Parathyroid adenoma (tissue), 2 donors: Measurements from ENCODE around the gene ADAMTS20.

Source experiments
- H2AFZ ChIP-seq: fragments of 300-600 bp; sonication (generic); one replicate; pipeline ENCODE4 v1.7.0; 2017; ENCODE audit warnings: antibody characterized with exemption, mild to moderate bottlenecking
- H3K27ac ChIP-seq: fragments of 300-600 bp; sonication (generic); one replicate; pipeline ENCODE4 v1.7.0; 2017
- H3K27me3 ChIP-seq: fragments of 300-600 bp; sonication (generic); one replicate; pipeline ENCODE4 v1.7.0; 2017; ENCODE audit warnings: low read length; ENCODE audit not compliant: control insufficient read depth, insufficient read depth
- H3K36me3 ChIP-seq: fragments of 300-600 bp; sonication (generic); one replicate; pipeline ENCODE4 v1.7.0; 2017; ENCODE audit warnings: low read length; ENCODE audit not compliant: control insufficient read depth, insufficient read depth
- H3K4me1 ChIP-seq: fragments of 300-600 bp; sonication (generic); one replicate; pipeline ENCODE4 v1.7.0; 2017; ENCODE audit warnings: control low read depth
- H3K4me2 ChIP-seq: fragments of 300-600 bp; sonication (generic); one replicate; pipeline ENCODE4 v1.7.0; 2017; ENCODE audit warnings: low read length
- H3K4me3 ChIP-seq: fragments of 300-600 bp; sonication (generic); one replicate; pipeline ENCODE4 v1.7.0; 2017; ENCODE audit warnings: low read depth, low read length
- H3K79me2 ChIP-seq: fragments of 300-600 bp; sonication (generic); one replicate; pipeline ENCODE4 v1.7.0; 2017; ENCODE audit warnings: control low read depth
- H3K9ac ChIP-seq: fragments of 300-600 bp; sonication (generic); one replicate; pipeline ENCODE4 v1.7.0; 2017; ENCODE audit warnings: mild to moderate bottlenecking
- H3K9me3 ChIP-seq: fragments of 300-600 bp; sonication (generic); one replicate; pipeline ENCODE4 v1.7.0; 2017; ENCODE audit warnings: low read length; ENCODE audit not compliant: control insufficient read depth
- TF ChIP-seq, protein P1 (sequence below): fragments of 300-600 bp; sonication (generic); IDR thresholded peaks from one replicate; pipeline ENCODE4 v1.7.0; 2017; ENCODE audit warnings: antibody characterized with exemption, mild to moderate bottlenecking
- donor health status: primary hyperparathyroidism.

ADAMTS20 gene

GRCh38 chr12:43493261-43493797, 58.7 kb downstream of the ADAMTS20 start:
- H3K9ac ChIP-seq, result no peak overlapping the region
- H3K9me3 ChIP-seq, result no peaks in the 10 kb centered on the region
- no peak overlapping the region for H2AFZ ChIP-seq
- H3K27ac ChIP-seq, result no peak overlapping the region
- no peaks in the 10 kb centered on the region for H3K79me2 ChIP-seq
- H3K27me3 ChIP-seq, result no peaks in the 10 kb centered on the region
- H3K4me2 ChIP-seq, result no peak overlapping the region
- H3K36me3 ChIP-seq, result no peaks in the 10 kb centered on the region
- H3K4me3 ChIP-seq, result no peak overlapping the region
- H3K4me1 ChIP-seq, result no peaks in the 10 kb centered on the region
- TF ChIP-seq, protein P1, sequence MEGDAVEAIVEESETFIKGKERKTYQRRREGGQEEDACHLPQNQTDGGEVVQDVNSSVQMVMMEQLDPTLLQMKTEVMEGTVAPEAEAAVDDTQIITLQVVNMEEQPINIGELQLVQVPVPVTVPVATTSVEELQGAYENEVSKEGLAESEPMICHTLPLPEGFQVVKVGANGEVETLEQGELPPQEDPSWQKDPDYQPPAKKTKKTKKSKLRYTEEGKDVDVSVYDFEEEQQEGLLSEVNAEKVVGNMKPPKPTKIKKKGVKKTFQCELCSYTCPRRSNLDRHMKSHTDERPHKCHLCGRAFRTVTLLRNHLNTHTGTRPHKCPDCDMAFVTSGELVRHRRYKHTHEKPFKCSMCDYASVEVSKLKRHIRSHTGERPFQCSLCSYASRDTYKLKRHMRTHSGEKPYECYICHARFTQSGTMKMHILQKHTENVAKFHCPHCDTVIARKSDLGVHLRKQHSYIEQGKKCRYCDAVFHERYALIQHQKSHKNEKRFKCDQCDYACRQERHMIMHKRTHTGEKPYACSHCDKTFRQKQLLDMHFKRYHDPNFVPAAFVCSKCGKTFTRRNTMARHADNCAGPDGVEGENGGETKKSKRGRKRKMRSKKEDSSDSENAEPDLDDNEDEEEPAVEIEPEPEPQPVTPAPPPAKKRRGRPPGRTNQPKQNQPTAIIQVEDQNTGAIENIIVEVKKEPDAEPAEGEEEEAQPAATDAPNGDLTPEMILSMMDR, result no peak

DNA sequence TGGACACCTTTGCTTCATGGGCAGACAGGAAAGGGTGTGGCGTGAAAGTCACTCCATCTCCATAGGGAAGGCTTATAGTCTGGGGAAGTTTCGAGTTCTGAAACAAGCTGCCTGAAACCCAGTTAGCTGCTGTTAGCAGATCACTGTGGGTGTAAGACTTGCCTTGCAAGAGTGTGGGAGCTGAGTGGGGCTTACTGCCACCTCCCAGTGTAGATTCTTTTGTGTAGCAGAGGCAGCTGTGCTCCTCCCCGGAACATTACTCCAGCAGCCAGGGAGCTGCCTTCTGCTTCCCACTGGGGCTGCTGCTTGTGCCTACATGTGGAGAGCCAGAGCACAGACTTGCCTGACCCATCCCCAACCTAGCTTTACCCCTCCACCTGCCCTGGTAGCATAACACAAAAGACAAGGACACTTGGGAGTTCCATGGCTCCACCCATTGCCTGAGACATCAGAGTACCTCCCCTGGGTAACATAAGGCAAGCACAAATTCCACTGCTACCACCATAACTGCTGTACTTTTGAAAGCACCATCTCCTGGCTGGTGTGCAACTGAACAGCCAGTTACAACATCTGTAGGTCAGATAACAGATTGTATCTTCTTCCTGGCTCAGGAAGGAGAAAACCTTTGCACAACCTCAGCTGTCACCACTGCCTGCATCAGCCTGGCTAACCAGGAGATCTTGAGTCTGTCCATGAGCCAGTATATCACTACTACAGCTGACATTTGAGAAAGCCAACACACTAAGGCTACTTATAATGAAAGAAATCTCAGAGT, 69.5 kb downstream of the ADAMTS20 start:
- no peaks in the 10 kb centered on the region for H3K9me3 ChIP-seq
- H3K27me3 ChIP-seq, result no peaks in the 10 kb centered on the region
- TF ChIP-seq, protein P1, result no peak
- H3K79me2 ChIP-seq, result no peaks in the 10 kb centered on the region
- H3K9ac ChIP-seq, result no peak overlapping the region
- H2AFZ ChIP-seq, result no peak overlapping the region
- H3K36me3 ChIP-seq, result no peaks in the 10 kb centered on the region
- H3K4me1 ChIP-seq, result no peaks in the 10 kb centered on the region
- H3K4me3 ChIP-seq, result no peak overlapping the region
- H3K4me2 ChIP-seq, result no peak overlapping the region
- H3K27ac ChIP-seq, result no peak overlapping the region

DNA sequence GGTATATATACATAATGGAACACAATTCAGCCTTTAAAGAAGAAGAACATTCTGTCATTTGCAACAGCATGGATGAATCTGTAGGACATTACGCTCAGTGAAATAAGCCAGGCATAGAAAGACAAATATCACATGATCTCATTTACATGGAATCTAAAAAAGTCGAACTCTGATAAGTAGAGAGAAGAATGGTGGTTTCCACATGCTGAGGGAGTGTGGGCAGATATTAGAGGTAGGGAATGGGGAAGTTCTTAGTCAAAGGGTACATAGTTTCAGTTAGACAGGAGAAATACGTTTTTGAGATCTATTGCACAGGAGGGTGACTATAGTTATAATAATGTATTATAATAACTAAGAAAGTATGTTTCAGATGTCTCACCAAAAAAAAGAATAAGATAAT, 71.4 kb downstream of the ADAMTS20 start:
- Histone ChIP-seq H2AFZ (no peak overlapping the region), H3K4me2 (no peak overlapping the region), H3K9me3 (no peaks in the 10 kb centered on the region), H3K4me1 (no peaks in the 10 kb centered on the region), H3K27me3 (no peaks in the 10 kb centered on the region), H3K9ac (no peak overlapping the region), H3K4me3 (no peak overlapping the region), H3K27ac (no peak overlapping the region), H3K79me2 (no peaks in the 10 kb centered on the region), H3K36me3 (no peaks in the 10 kb centered on the region)
- TF ChIP-seq, protein P1, result no peak

DNA sequence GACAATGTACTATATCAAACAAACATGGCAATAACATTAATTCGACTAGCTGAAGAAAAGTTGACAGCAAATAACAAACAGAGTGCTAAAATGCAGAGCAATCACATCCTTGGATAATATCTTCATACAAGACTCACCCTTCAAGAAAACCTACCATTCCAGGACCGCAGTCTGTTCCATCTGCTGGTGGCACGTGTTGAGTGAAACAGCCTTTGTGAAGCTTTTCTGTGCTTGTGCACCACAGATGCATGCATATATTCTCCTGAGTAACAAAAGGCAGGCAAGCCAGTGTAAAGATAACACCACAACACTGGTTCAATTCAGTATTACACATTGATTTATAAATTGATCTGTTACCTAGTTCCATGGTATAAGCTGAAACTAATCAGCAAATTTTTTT, 89.3 kb downstream of the ADAMTS20 start:
- Histone ChIP-seq H3K4me3 (no peak overlapping the region), H3K4me1 (no peaks in the 10 kb centered on the region)
- TF ChIP-seq, protein P1, result no peak

GRCh38 chr12:43462080-43462479, 89.9 kb downstream of the ADAMTS20 start:
- H3K79me2 ChIP-seq, result no peaks in the 10 kb centered on the region
- no peaks in the 10 kb centered on the region for H3K36me3 ChIP-seq
- no peak overlapping the region for H3K4me2 ChIP-seq
- no peak overlapping the region for H3K9ac ChIP-seq
- H3K27me3 ChIP-seq, result no peaks in the 10 kb centered on the region
- no peaks in the 10 kb centered on the region for H3K9me3 ChIP-seq
- H2AFZ ChIP-seq, result no peak overlapping the region
- H3K27ac ChIP-seq, result no peak overlapping the region
- H3K4me3 ChIP-seq, result no peak overlapping the region
- no peaks in the 10 kb centered on the region for H3K4me1 ChIP-seq
- TF ChIP-seq, protein P1, result no peak

More for the DNA sequence above, 89.3 kb downstream of the ADAMTS20 start:
- H3K9ac ChIP-seq, result no peak overlapping the region
- no peak overlapping the region for H3K4me2 ChIP-seq
- no peaks in the 10 kb centered on the region for H3K79me2 ChIP-seq
- H3K27ac ChIP-seq, result no peak overlapping the region
- no peaks in the 10 kb centered on the region for H3K36me3 ChIP-seq
- no peaks in the 10 kb centered on the region for H3K9me3 ChIP-seq
- H3K27me3 ChIP-seq, result no peaks in the 10 kb centered on the region
- H2AFZ ChIP-seq, result no peak overlapping the region
